MM.1S (cell line): ENCODE data around the gene SSX2IP.

ENCODE experiments used
- EZH2 ChIP-seq: fragments of 300-600 bp; sonication (generic); optimal IDR thresholded peaks from 2 replicates; pipeline ENCODE3; 2017; ENCODE audit warnings: low read depth, mild to moderate bottlenecking, antibody characterized with exemption, low read length, mixed read lengths
- TF ChIP-seq, protein P1 (sequence below): fragments of 300-600 bp; sonication (generic); IDR thresholded peaks from 2 replicates; pipeline ENCODE4 v1.5.1; 2016; ENCODE audit warnings: antibody characterized with exemption, low read length, mixed read lengths

DNA sequence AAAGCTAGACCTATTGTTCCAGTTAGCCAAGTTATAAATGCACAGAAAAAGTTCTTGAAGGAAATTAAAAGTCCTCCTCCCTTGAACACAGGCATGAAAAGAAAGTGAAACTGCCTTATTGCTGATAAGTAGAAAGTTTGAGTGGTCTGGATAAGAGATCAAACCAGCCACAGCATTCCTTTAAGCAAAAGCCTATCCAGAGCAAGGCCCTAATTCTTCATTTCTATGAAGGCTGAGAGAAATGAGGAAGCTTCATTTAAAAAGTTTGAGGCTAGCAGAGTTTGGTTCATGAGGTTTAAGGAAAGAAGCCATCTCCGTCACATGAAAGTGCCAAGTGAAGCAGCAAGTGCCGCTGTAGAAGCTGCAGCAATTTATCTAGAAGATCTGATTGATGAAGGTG, 2.7 kb upstream of the SSX2IP start:
- TF ChIP-seq, protein P1, sequence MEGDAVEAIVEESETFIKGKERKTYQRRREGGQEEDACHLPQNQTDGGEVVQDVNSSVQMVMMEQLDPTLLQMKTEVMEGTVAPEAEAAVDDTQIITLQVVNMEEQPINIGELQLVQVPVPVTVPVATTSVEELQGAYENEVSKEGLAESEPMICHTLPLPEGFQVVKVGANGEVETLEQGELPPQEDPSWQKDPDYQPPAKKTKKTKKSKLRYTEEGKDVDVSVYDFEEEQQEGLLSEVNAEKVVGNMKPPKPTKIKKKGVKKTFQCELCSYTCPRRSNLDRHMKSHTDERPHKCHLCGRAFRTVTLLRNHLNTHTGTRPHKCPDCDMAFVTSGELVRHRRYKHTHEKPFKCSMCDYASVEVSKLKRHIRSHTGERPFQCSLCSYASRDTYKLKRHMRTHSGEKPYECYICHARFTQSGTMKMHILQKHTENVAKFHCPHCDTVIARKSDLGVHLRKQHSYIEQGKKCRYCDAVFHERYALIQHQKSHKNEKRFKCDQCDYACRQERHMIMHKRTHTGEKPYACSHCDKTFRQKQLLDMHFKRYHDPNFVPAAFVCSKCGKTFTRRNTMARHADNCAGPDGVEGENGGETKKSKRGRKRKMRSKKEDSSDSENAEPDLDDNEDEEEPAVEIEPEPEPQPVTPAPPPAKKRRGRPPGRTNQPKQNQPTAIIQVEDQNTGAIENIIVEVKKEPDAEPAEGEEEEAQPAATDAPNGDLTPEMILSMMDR = no peak
- TF ChIP-seq EZH2 = no peak
